ENCODE data around the gene PPT2. TPM values are rescaled to one million over a fixed set of nuclear protein-coding genes. Genes with fewer than 3 reads are reported as not detected.

PPT2 gene
- total RNA-seq, 1 donor from 2014 or later: 58.6 TPM

DNA sequence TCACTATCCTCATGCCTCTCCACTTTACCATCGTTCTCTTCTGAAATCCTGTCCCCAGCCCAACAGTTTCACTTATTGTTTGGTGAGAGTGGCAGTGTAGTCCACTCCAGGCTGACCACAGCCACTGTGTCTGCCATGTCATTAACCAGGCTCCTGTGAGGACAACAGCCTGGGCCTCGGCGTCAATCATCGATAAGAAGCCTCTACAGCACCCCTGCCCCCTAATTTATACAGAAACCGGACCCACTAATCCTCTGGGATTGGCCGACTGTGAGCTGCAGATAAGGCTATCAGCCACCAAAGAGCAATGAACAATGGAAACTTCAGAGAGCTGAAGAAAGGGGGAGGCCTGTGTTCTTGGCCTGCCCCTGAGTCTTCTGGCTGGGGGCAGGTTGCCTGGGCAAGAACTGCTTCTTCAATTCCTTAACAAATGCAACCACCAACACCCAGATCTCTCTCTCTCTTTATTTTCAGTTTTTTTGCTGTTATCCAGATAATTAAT is 13.9 kb downstream of the PPT2 start:
- DNase-seq (ENCODE audit: low spot score in 2 of 2, unreplicated experiment in 2 of 2): no peak
- no peaks in the 10 kb centered on the region for H3K27me3 Mint-ChIP-seq (ENCODE audit: low read depth)
- TF ChIP-seq, protein P1, sequence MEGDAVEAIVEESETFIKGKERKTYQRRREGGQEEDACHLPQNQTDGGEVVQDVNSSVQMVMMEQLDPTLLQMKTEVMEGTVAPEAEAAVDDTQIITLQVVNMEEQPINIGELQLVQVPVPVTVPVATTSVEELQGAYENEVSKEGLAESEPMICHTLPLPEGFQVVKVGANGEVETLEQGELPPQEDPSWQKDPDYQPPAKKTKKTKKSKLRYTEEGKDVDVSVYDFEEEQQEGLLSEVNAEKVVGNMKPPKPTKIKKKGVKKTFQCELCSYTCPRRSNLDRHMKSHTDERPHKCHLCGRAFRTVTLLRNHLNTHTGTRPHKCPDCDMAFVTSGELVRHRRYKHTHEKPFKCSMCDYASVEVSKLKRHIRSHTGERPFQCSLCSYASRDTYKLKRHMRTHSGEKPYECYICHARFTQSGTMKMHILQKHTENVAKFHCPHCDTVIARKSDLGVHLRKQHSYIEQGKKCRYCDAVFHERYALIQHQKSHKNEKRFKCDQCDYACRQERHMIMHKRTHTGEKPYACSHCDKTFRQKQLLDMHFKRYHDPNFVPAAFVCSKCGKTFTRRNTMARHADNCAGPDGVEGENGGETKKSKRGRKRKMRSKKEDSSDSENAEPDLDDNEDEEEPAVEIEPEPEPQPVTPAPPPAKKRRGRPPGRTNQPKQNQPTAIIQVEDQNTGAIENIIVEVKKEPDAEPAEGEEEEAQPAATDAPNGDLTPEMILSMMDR (IDR thresholded peaks at IDR 0.05; ENCODE audit: unreplicated experiment): no peak
- H3K9me3 Mint-ChIP-seq: no peaks in the 10 kb centered on the region
- H3K27ac Mint-ChIP-seq: peak overlapping the region; percentile 45
- peaks cover 41% of the 10 kb centered on the region for H3K36me3 Mint-ChIP-seq
- H3K4me1 Mint-ChIP-seq: peaks cover 7% of the 10 kb centered on the region
- H3K4me3 Mint-ChIP-seq: no peak overlapping the region

DNA sequence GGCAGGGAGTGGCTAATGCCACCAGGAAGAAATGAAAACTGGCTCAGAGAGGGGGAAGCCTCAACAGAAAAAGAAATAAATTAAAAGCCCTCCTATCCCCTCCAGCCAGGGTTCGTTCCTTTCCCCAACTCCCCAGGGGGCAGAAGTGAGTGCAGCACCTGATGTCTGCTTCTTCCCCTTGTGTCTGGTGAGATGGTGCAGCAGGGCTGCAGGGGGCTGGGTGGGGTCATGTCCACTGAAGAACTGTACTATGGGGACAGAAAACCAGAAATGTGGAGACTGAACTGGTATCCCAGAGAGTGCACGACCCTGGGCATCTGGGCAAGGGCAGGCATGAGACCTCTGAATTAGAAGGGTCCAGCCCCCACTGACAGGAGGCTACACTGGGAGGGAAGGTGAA is 14.4 kb downstream of the PPT2 start:
- DNase-seq (ENCODE audit: low spot score in 2 of 2, unreplicated experiment in 2 of 2): no peak
- Mint-ChIP-seq H3K27ac (no peak overlapping the region), H3K9me3 (no peaks in the 10 kb centered on the region), H3K4me3 (no peak overlapping the region), H3K36me3 (peaks cover 37% of the 10 kb centered on the region), H3K4me1 (peaks cover 12% of the 10 kb centered on the region), H3K27me3 (ENCODE audit: low read depth) (no peaks in the 10 kb centered on the region)
- TF ChIP-seq, protein P1 (IDR thresholded peaks at IDR 0.05; ENCODE audit: unreplicated experiment): no peak

DNA sequence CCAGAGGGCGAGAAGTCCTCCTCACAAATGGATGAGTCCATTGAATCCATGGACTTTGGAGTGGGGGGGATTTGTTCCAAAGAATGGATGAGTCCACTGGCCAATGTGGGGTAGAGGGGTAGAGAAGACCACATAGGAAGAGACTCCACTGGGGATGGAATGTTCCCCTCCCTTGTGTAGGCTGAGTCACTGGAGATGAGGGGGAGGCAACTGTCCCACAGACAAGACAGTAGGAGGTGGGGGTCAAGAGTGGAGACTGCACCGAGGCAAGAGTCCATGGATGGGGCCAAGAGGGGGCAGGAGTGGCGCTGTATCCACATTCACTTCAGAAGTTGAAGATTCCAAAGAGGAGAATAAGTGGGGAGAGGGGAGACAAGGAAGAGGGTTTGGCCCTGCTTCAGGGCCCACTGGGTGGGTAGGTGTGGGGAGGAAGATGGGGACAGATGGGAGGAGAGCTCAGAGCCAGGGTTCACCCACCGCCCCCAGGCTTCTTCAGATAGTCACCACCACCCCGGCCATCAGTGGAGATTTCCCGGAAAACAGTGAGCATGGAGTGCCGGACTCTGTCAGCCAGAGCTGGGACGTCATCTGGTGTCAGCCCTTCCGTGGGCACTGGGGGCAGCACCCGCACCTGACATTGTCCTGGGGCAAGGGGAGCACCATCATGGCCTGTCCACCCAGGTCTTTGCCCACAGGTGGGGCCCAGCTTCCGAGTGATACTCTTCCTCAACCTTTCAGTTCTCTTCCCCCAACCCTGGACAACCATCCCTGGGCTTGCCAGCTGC is 15.1 kb downstream of the PPT2 start:
- H3K4me3 Mint-ChIP-seq: no peak overlapping the region
- peaks cover 19% of the 10 kb centered on the region for H3K4me1 Mint-ChIP-seq
- H3K9me3 Mint-ChIP-seq: no peaks in the 10 kb centered on the region
- H3K27ac Mint-ChIP-seq: peak overlapping the region; percentile 8
- H3K27me3 Mint-ChIP-seq (ENCODE audit: low read depth): no peaks in the 10 kb centered on the region
- TF ChIP-seq, protein P1 (IDR thresholded peaks at IDR 0.05; ENCODE audit: unreplicated experiment): no peak
- H3K36me3 Mint-ChIP-seq: peaks cover 37% of the 10 kb centered on the region
- no peak for DNase-seq (ENCODE audit: low spot score in 2 of 2, unreplicated experiment in 2 of 2)

DNA sequence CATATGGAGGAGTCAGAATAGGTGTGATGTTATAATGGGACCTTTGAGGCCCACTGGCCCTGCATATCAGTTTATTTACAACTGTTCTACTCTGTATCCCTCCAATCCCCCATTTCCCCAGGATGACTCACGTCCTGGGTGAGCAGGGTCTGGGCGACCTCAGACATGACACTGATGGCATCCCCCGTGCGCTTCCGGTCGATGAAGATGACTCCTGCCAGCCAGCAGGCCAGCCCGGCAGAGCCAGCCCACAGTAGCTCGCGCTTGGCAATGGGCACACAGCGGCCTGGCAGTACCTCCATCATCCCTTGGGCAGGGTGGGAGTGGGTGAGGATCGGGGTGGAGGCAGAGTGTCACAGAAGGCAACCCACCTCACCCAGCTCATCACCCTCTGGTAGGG is 16.4 kb downstream of the PPT2 start:
- H3K4me3 Mint-ChIP-seq: no peak overlapping the region

DNA sequence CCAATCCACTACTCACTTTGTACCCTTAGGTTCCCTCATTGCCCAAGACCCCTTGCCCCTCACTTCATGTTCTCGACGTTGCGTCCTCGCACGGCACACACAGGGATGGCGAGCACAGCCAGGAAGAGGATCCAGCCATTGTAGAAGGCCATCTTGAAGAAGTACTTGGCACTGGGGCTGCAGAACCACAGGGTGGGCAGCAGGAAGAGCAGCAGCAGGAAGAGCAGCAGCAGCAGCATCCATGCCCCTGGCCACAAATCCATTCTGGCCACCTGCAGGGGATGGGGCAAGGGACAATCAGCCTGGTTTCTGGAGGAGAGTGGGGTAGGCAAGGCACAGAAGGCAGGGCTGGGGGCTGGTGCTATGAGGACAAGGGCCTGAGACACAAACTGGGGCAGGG is 17.3 kb downstream of the PPT2 start:
- DNase-seq (ENCODE audit: low spot score in 2 of 2, unreplicated experiment in 2 of 2): no peak
- peaks cover 25% of the 10 kb centered on the region for H3K36me3 Mint-ChIP-seq
- no peak overlapping the region for H3K4me3 Mint-ChIP-seq
- no peaks in the 10 kb centered on the region for H3K9me3 Mint-ChIP-seq
- no peak overlapping the region for H3K27ac Mint-ChIP-seq
- peaks cover 31% of the 10 kb centered on the region for H3K4me1 Mint-ChIP-seq
- no peaks in the 10 kb centered on the region for H3K27me3 Mint-ChIP-seq (ENCODE audit: low read depth)
- TF ChIP-seq, protein P1 (IDR thresholded peaks at IDR 0.05; ENCODE audit: unreplicated experiment): no peak

More for the DNA sequence above, 16.4 kb downstream of the PPT2 start:
- Mint-ChIP-seq H3K9me3 (no peaks in the 10 kb centered on the region), H3K4me1 (peaks cover 28% of the 10 kb centered on the region), H3K27me3 (ENCODE audit: low read depth) (no peaks in the 10 kb centered on the region), H3K36me3 (peaks cover 31% of the 10 kb centered on the region), H3K27ac (no peak overlapping the region)
- no peak for DNase-seq (ENCODE audit: low spot score in 2 of 2, unreplicated experiment in 2 of 2)
- TF ChIP-seq, protein P1 (IDR thresholded peaks at IDR 0.05; ENCODE audit: unreplicated experiment): no peak

Data from mesothelial cell of epicardium (in vitro differentiated cells).